A673 (cell line): ENCODE measurements around the gene EMCN.

Source experiments
- EZH2 ChIP-seq: fragments of 200-600 bp; sonication (generic); IDR thresholded peaks from 2 replicates; pipeline ENCODE4 v1.6.1; 2017; ENCODE audit warnings: borderline replicate concordance, low read depth, mild to moderate bottlenecking, mixed read lengths, antibody characterized with exemption, low read length; ENCODE audit not compliant: poor library complexity, severe bottlenecking
- TF ChIP-seq, protein P1 (sequence below): fragments of 300-800, 200-600 bp; sonication (generic); conservative IDR thresholded peaks from 2 replicates; pipeline ENCODE4 v1.5.1; 2017; ENCODE audit warnings: low read depth, mild to moderate bottlenecking, antibody characterized with exemption, low read length, moderate library complexity, mixed read lengths

GRCh38 chr4:100431416-100431815 is 86.4 kb downstream of the EMCN start:
- TF ChIP-seq EZH2, result no peak
- TF ChIP-seq, protein P1, sequence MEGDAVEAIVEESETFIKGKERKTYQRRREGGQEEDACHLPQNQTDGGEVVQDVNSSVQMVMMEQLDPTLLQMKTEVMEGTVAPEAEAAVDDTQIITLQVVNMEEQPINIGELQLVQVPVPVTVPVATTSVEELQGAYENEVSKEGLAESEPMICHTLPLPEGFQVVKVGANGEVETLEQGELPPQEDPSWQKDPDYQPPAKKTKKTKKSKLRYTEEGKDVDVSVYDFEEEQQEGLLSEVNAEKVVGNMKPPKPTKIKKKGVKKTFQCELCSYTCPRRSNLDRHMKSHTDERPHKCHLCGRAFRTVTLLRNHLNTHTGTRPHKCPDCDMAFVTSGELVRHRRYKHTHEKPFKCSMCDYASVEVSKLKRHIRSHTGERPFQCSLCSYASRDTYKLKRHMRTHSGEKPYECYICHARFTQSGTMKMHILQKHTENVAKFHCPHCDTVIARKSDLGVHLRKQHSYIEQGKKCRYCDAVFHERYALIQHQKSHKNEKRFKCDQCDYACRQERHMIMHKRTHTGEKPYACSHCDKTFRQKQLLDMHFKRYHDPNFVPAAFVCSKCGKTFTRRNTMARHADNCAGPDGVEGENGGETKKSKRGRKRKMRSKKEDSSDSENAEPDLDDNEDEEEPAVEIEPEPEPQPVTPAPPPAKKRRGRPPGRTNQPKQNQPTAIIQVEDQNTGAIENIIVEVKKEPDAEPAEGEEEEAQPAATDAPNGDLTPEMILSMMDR, result no peak
